SK-N-SH (cell line): Measurements from ENCODE around the gene SLC5A9. TPM values are rescaled to one million over a fixed set of nuclear protein-coding genes. Genes with fewer than 3 reads are reported as not detected.

Experiments used
- CTCF ChIA-PET: fragments of 300-600, 350-600 bp; formaldehyde crosslinking; extraction: SDS; loops from one replicate; lab custom pipeline; 2021; lab: Yijun Ruan, JAX
- POLR2A ChIA-PET: fragments of 350-600 bp; sonication (Branson Sonifier 250); formaldehyde crosslinking; extraction: SDS; loops from one replicate; lab custom pipeline; 2020; ENCODE audit warnings: antibody characterized with exemption, inconsistent platforms; lab: Yijun Ruan, JAX
- DNase-seq: peaks from one replicate; pipeline ENCODE4 v3.0.0; 2012
- H2AFZ ChIP-seq: fragments of 200-600 bp; sonication (generic); 2 replicates; pipeline ENCODE4 v1.8.1; 2016; ENCODE audit warnings: antibody characterized with exemption, mild to moderate bottlenecking, low read depth
- H3F3A ChIP-seq: fragments of 200-600 bp; sonication (generic); replicated peaks from 2 replicates; pipeline ENCODE3; 2016; ENCODE audit warnings: antibody characterized with exemption, mild to moderate bottlenecking; ENCODE audit not compliant: insufficient read depth
- H3K27ac ChIP-seq, 2 experiments: fragments of 200-500 bp in 1 of 2; fragments of 200-600 bp in 1 of 2; sonication (Bioruptor generic) in 1 of 2; sonication (generic), shearing (Covaris generic) in 1 of 2; 2 replicates each; pipeline versions ENCODE4 v1.5.1 to v1.6.1; 2014 to 2016; ENCODE audit warnings: low read depth in 2 of 2, inconsistent platforms in 1 of 2, low read length in 1 of 2, mild to moderate bottlenecking in 1 of 2, mixed read lengths in 1 of 2
- H3K27me3 ChIP-seq: fragments of 200-600 bp; sonication (generic), shearing (Covaris generic); 2 replicates; pipeline ENCODE4 v1.6.1; 2016; ENCODE audit warnings: mixed run types; ENCODE audit not compliant: insufficient read depth
- H3K36me3 ChIP-seq, 2 experiments: fragments of 200-500 bp in 1 of 2; fragments of 200-600 bp in 1 of 2; sonication (Bioruptor generic) in 1 of 2; sonication (generic) in 1 of 2; replicated peaks in 1 of 2; 2 replicates each; pipeline versions ENCODE3 to v1.5.1; 2014 to 2016; ENCODE audit warnings: low read length in 1 of 2, mild to moderate bottlenecking in 1 of 2; ENCODE audit not compliant: insufficient read depth in 2 of 2, control insufficient read depth in 1 of 2
- H3K4me1 ChIP-seq, 2 experiments: fragments of 200-500 bp in 1 of 2; fragments of 200-600 bp in 1 of 2; sonication (Bioruptor generic) in 1 of 2; sonication (generic), shearing (Covaris generic) in 1 of 2; 2 replicates each; pipeline versions ENCODE4 v1.5.1 to v1.6.1; 2014 to 2016; ENCODE audit warnings: low read depth in 1 of 2, low read length in 1 of 2, mixed run types in 1 of 2; ENCODE audit not compliant: insufficient read depth in 2 of 2, control insufficient read depth in 1 of 2
- H3K4me2 ChIP-seq: fragments of 200-600 bp; sonication (generic), shearing (Covaris generic); 2 replicates; pipeline ENCODE4 v1.6.1; 2017; ENCODE audit warnings: mixed run types
- H3K4me3 ChIP-seq, 2 experiments: fragments of 200-500 bp in 1 of 2; fragments of 200-600 bp in 1 of 2; sonication (Bioruptor generic) in 1 of 2; sonication (generic), shearing (Covaris generic) in 1 of 2; 2 replicates each; pipeline versions ENCODE4 v1.5.1 to v1.8.1; 2014 to 2016; ENCODE audit warnings: low read depth in 2 of 2, inconsistent platforms in 1 of 2, low read length in 1 of 2, mild to moderate bottlenecking in 1 of 2, mixed read lengths in 1 of 2, moderate library complexity in 1 of 2
- H3K79me2 ChIP-seq: fragments of 200-600 bp; sonication (generic); 2 replicates; pipeline ENCODE4 v1.8.1; 2017; ENCODE audit warnings: mild to moderate bottlenecking; ENCODE audit not compliant: insufficient read depth
- H3K9ac ChIP-seq: fragments of 200-600 bp; sonication (generic); 2 replicates; pipeline ENCODE4 v1.6.1; 2017; ENCODE audit warnings: mixed run types
- H3K9me2 ChIP-seq: fragments of 200-600 bp; sonication (generic); 2 replicates; pipeline ENCODE4 v1.6.1; 2017; ENCODE audit warnings: mixed run types
- H3K9me3 ChIP-seq: fragments of 200-600 bp; sonication (generic); 2 replicates; pipeline ENCODE4 v1.6.1; 2017; ENCODE audit warnings: mixed run types, mild to moderate bottlenecking, moderate library complexity
- H4K20me1 ChIP-seq: fragments of 200-600 bp; sonication (generic); 2 replicates; pipeline ENCODE4 v1.6.1; 2017; ENCODE audit warnings: mild to moderate bottlenecking, mixed run types; ENCODE audit not compliant: insufficient read depth
- CHD2 ChIP-seq: fragments of 150-350 bp; IDR thresholded peaks from 2 replicates; pipeline ENCODE4 v1.6.1; 2018; ENCODE audit warnings: low read length; ENCODE audit not compliant: partially characterized antibody
- EZH2phosphoT487 ChIP-seq: fragments of 200-600 bp; sonication (generic); IDR thresholded peaks from 2 replicates; pipeline ENCODE4 v1.6.1; 2017; ENCODE audit warnings: low read depth, mixed run types, mild to moderate bottlenecking, antibody characterized with exemption, moderate library complexity, borderline replicate concordance
- FOSL2 ChIP-seq: IDR thresholded peaks from 2 replicates; pipeline ENCODE4 v1.4.0; 2012; ENCODE audit warnings: low read depth, mild to moderate bottlenecking, moderate library complexity, borderline replicate concordance
- GATA2 ChIP-seq: sonication (generic); formaldehyde crosslinking; IDR thresholded peaks from 2 replicates; pipeline ENCODE4 v1.5.0; 2020; ENCODE audit warnings: mild to moderate bottlenecking, missing genetic modification reagents
- JUND ChIP-seq: IDR thresholded peaks from 2 replicates; pipeline ENCODE4 v1.4.0; 2012
- MEF2A ChIP-seq: IDR thresholded peaks from 2 replicates; pipeline ENCODE4 v1.4.0; 2012; ENCODE audit warnings: low read depth, borderline replicate concordance
- NRF1 ChIP-seq: IDR thresholded peaks from 2 replicates; pipeline ENCODE4 v1.6.1; 2012; ENCODE audit warnings: low read depth, mild to moderate bottlenecking, low read length
- PBX3 ChIP-seq: IDR thresholded peaks from 2 replicates; pipeline ENCODE4; 2012
- POLR2AphosphoS5 ChIP-seq: IDR thresholded peaks from 2 replicates; pipeline ENCODE4 v1.6.1; 2012; ENCODE audit warnings: low read depth, low read length
- RAD21 ChIP-seq: IDR thresholded peaks from 2 replicates; pipeline ENCODE4 v1.6.1; 2012; ENCODE audit warnings: mild to moderate bottlenecking, low read length
- RCOR1 ChIP-seq: fragments of 150-350 bp; IDR thresholded peaks from 2 replicates; pipeline ENCODE4 v1.6.1; 2017; ENCODE audit warnings: antibody characterized with exemption, low read length
- RXRA ChIP-seq: IDR thresholded peaks from 2 replicates; pipeline ENCODE4 v1.4.0; 2012; ENCODE audit warnings: low read depth, mild to moderate bottlenecking, borderline replicate concordance
- SMC3 ChIP-seq: IDR thresholded peaks from 2 replicates; pipeline ENCODE4 v1.6.1; 2012; ENCODE audit warnings: low read depth, low read length, improper control_type of control experiment
- TEAD4 ChIP-seq: IDR thresholded peaks from 2 replicates; pipeline ENCODE4 v1.4.0; 2012; ENCODE audit warnings: mild to moderate bottlenecking, borderline replicate concordance; ENCODE audit not compliant: insufficient read depth
- ZBTB33 ChIP-seq: IDR thresholded peaks from 2 replicates; pipeline ENCODE4 v1.4.0; 2012; ENCODE audit warnings: low read depth, borderline replicate concordance
- WGBS: methylation state at CpG from one replicate; pipeline ENCODE4 v1.1.6; 2017; ENCODE audit warnings: low lambda C conversion rate; 5-methylcytosine and 5-hydroxymethylcytosine counted together
- polyA plus RNA-seq, 3 experiments: library from polyadenylated mRNA; depleted of rRNA; stranded (reverse); fragments of >200 nt; gene quantifications; 2 replicates each; pipeline ENCODE4 v1.2.3, GENCODE V29; 2012
- TF ChIP-seq, protein P1 (sequence below): fragments of 150-350 bp; IDR thresholded peaks from 2 replicates; pipeline ENCODE4 v1.6.1; 2017; ENCODE audit warnings: antibody characterized with exemption, low read length, low read depth, borderline replicate concordance
- TF ChIP-seq, protein P2 (sequence below): fragments of 200-600 bp; sonication (generic); IDR thresholded peaks from 2 replicates; pipeline ENCODE4 v1.6.1; 2017; ENCODE audit warnings: antibody characterized with exemption, mild to moderate bottlenecking, moderate library complexity
- TF ChIP-seq, protein P3 (sequence below): IDR thresholded peaks from 2 replicates; pipeline ENCODE4 v1.4.0; 2012; ENCODE audit warnings: low read depth, borderline replicate concordance

The SLC5A9 gene
- polyA plus RNA-seq, 1 of the 3 experiments (the other 2 are of a cell fraction): not detected

DNA sequence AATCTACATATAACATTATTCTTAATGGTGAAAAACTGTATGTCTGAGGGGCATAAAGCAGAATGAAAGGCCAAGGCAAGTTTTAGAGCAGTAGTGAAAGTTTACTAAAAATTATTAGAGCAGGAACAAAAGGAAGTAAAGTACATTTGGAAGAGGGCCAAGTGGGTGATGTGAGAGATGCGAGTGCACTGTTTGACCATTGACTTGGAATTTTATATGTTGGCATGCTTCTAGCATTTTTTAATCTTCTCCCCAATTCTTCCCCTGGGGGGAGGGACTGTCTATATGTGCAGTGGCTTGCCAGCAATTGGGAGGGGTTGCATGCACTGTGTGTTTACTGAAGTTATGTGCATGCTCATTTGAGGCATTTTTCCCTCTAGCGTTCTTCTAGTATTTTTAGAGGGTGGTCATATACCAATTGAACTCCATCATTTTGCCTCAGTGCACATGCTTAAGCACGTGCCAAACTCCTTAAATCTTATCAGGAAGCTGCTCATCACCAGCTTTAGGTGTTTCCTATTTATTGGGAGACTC, 36.1 kb upstream of the SLC5A9 start:
- Histone ChIP-seq H3K79me2 (no peaks in the 10 kb centered on the region), H3K4me1 (no peaks in the 10 kb centered on the region), H3K9ac (no peak overlapping the region), H4K20me1 (no peaks in the 10 kb centered on the region), H3K9me3 (peaks cover 7% of the 10 kb centered on the region; the same call in 1 of the 2 replicates)
- TF ChIP-seq ZBTB33: no peak
- TF ChIP-seq FOSL2: no peak
- TF ChIP-seq, all 33 proteins: peak for 0
- Histone ChIP-seq H3K27me3 (no peaks in the 10 kb centered on the region), H3K9me2 (peaks cover 2% of the 10 kb centered on the region; the same call in 1 of the 2 replicates), H3K36me3 (no peaks in the 10 kb centered on the region), H3K4me2 (no peak overlapping the region), H2AFZ (no peak overlapping the region), H3K27ac (no peak overlapping the region), H3F3A (no peaks in the 10 kb centered on the region), H3K4me3 (no peak overlapping the region)
- no peak for DNase-seq
- WGBS: 36% methylated on average over 3 of the region's 3 CpGs
- CTCF ChIA-PET: interaction anchor here (1.5 to 6.3 kb wide), 2 partner anchors 16 to 77 kb away, joined by 6 to 29 read pairs; no protein-coding TSS in a partner anchor
- POLR2A ChIA-PET: no interaction called here

- ChIA-PET POLR2A (no interaction called here), CTCF (interaction anchor here (0.9 to 6.3 kb wide), 4 partner anchors 11 to 94 kb away, joined by 3 to 29 read pairs (median 4); no protein-coding TSS in a partner anchor)
- Histone ChIP-seq H3K27me3 (no peaks in the 10 kb centered on the region), H3K9me3 (peaks cover 7% of the 10 kb centered on the region; the same call in 1 of the 2 replicates), H3K9ac (no peak overlapping the region), H3K4me2 (no peak overlapping the region), H3K79me2 (no peaks in the 10 kb centered on the region), H3K36me3 (no peaks in the 10 kb centered on the region), H3K9me2 (peaks cover 2% of the 10 kb centered on the region; the same call in 1 of the 2 replicates), H3K4me3 (no peak overlapping the region), H3F3A (no peaks in the 10 kb centered on the region), H4K20me1 (no peaks in the 10 kb centered on the region), H2AFZ (no peak overlapping the region), H3K27ac (no peak overlapping the region), H3K4me1 (no peaks in the 10 kb centered on the region)
- DNase-seq: no peak
- TF ChIP-seq EZH2phosphoT487 (no peak), SMC3 (no peak), MEF2A (no peak), TEAD4 (no peak), POLR2AphosphoS5 (no peak), NRF1 (no peak), RAD21 (no peak), RXRA (no peak), JUND (no peak), GATA2 (CRISPR knock-in tag) (no peak), CHD2 (no peak), PBX3 (no peak), RCOR1 (no peak)
- TF ChIP-seq, protein P1, sequence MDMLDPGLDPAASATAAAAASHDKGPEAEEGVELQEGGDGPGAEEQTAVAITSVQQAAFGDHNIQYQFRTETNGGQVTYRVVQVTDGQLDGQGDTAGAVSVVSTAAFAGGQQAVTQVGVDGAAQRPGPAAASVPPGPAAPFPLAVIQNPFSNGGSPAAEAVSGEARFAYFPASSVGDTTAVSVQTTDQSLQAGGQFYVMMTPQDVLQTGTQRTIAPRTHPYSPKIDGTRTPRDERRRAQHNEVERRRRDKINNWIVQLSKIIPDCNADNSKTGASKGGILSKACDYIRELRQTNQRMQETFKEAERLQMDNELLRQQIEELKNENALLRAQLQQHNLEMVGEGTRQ: no peak
- TF ChIP-seq, protein P2, sequence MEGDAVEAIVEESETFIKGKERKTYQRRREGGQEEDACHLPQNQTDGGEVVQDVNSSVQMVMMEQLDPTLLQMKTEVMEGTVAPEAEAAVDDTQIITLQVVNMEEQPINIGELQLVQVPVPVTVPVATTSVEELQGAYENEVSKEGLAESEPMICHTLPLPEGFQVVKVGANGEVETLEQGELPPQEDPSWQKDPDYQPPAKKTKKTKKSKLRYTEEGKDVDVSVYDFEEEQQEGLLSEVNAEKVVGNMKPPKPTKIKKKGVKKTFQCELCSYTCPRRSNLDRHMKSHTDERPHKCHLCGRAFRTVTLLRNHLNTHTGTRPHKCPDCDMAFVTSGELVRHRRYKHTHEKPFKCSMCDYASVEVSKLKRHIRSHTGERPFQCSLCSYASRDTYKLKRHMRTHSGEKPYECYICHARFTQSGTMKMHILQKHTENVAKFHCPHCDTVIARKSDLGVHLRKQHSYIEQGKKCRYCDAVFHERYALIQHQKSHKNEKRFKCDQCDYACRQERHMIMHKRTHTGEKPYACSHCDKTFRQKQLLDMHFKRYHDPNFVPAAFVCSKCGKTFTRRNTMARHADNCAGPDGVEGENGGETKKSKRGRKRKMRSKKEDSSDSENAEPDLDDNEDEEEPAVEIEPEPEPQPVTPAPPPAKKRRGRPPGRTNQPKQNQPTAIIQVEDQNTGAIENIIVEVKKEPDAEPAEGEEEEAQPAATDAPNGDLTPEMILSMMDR: no peak
- TF ChIP-seq, protein P3, sequence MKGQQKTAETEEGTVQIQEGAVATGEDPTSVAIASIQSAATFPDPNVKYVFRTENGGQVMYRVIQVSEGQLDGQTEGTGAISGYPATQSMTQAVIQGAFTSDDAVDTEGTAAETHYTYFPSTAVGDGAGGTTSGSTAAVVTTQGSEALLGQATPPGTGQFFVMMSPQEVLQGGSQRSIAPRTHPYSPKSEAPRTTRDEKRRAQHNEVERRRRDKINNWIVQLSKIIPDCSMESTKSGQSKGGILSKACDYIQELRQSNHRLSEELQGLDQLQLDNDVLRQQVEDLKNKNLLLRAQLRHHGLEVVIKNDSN: no peak
These were observed 34.5 kb upstream of the SLC5A9 start for GRCh38 chr1:48187969-48188563.
